ENCODE data around the gene ADAM23. TPM values are rescaled to one million over a fixed set of nuclear protein-coding genes. Genes with fewer than 3 reads are reported as not detected.

ADAM23 gene
- total and polyA plus RNA-seq, 2 experiments from 2014 or later, result 11.8 to 15.9 TPM

DNA sequence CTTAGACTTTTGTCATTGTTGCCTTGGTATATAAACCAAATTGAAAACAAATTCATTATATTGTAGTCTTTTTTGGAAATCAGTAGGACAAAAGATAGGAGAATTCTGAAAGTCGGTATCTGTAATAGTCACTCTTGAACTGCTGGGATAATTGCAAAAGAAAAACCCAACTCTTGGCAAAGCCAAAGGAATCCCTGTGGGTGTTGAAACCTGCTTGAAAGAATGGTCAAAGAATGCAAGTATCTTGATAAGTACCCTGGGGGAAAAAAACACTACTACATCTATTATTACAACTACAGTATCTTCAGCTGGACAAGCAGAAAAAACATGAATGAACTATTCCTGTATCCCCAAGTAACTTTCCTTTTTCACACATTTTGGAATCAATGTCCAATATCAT, 191.7 kb downstream of the ADAM23 start:
- Histone ChIP-seq H3K27ac (ENCODE audit: low read depth) (no peak overlapping the region), H3K4me2 (no peak overlapping the region), H3F3A (replicated peaks; ENCODE audit: low read depth) (no peaks in the 10 kb centered on the region), H2AFZ (no peak overlapping the region), H3K4me3 (no peak overlapping the region), H3K79me2 (replicated peaks; ENCODE audit: insufficient read depth) (no peaks in the 10 kb centered on the region), H3K27me3 (ENCODE audit: insufficient read depth) (peaks cover 10% of the 10 kb centered on the region), H3K4me1 (ENCODE audit: insufficient read depth) (peaks cover 4% of the 10 kb centered on the region), H4K20me1 (replicated peaks; ENCODE audit: insufficient read depth) (no peaks in the 10 kb centered on the region), H3K36me3 (ENCODE audit: insufficient read depth) (no peaks in the 10 kb centered on the region), H3K9me2 (ENCODE audit: insufficient read depth) (no peaks in the 10 kb centered on the region)
- Mint-ChIP-seq H3K27me3 (ENCODE audit: insufficient read depth, low read depth, poor library complexity) (peaks cover 3% of the 10 kb centered on the region), H3K9me3 (no peaks in the 10 kb centered on the region), H3K36me3 (ENCODE audit: low read depth) (no peaks in the 10 kb centered on the region), H3K4me1 (no peaks in the 10 kb centered on the region; the same call in 2 of the 3 replicates), H3K27ac (no peak overlapping the region), H3K4me3 (no peak overlapping the region)
- ATAC-seq (no peak), DNase-seq (ENCODE audit: low spot score) (no peak)
- no peak for TF ChIP-seq STAT1 (IDR thresholded peaks at IDR 0.05; ENCODE audit: unreplicated experiment)
- TF ChIP-seq, protein P1, sequence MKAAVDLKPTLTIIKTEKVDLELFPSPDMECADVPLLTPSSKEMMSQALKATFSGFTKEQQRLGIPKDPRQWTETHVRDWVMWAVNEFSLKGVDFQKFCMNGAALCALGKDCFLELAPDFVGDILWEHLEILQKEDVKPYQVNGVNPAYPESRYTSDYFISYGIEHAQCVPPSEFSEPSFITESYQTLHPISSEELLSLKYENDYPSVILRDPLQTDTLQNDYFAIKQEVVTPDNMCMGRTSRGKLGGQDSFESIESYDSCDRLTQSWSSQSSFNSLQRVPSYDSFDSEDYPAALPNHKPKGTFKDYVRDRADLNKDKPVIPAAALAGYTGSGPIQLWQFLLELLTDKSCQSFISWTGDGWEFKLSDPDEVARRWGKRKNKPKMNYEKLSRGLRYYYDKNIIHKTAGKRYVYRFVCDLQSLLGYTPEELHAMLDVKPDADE (IDR thresholded peaks at IDR 0.05), result no peak
- no peak for TF ChIP-seq NANOG (IDR thresholded peaks at IDR 0.05; ENCODE audit: borderline replicate concordance)

DNA sequence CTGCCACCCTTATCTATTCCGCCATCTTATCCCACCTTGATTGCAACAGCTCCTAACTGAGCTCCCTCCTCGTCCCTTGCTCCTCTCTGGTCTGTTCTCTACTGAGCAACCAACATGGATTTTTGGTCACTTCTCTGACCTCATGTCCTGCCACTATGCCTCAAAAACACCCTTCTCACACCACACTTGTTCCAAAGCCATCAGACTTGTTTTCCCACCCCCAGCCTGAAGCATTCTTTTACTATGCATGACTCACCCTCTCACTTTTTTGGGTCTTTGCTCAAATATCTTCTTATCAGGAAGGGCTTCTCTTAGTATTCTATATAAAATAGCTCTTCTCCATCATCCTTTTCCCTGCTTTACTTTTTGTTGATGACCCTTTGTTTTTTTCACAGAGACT, 196.3 kb downstream of the ADAM23 start:
- Histone ChIP-seq H3K36me3 (ENCODE audit: insufficient read depth) (no peaks in the 10 kb centered on the region), H3K9me2 (ENCODE audit: insufficient read depth) (no peaks in the 10 kb centered on the region), H3F3A (replicated peaks; ENCODE audit: low read depth) (no peaks in the 10 kb centered on the region), H2AFZ (no peak overlapping the region), H3K27ac (ENCODE audit: low read depth) (no peak overlapping the region), H3K4me3 (no peak overlapping the region), H4K20me1 (replicated peaks; ENCODE audit: insufficient read depth) (0 out of 2 replicates have a peak, but pooled peaks cover 4% of the 10 kb centered on the region), H3K4me1 (ENCODE audit: insufficient read depth) (peaks cover 8% of the 10 kb centered on the region), H3K79me2 (replicated peaks; ENCODE audit: insufficient read depth) (no peaks in the 10 kb centered on the region), H3K4me2 (no peak overlapping the region), H3K27me3 (ENCODE audit: insufficient read depth) (peaks cover 55% of the 10 kb centered on the region)
- ATAC-seq (no peak), DNase-seq (ENCODE audit: low spot score) (no peak)
- no peak overlapping the region for H3K27ac Mint-ChIP-seq
- H3K9me3 Mint-ChIP-seq, result no peaks in the 10 kb centered on the region
- peaks cover 2% of the 10 kb centered on the region; the same call in 2 of the 3 replicates for H3K4me1 Mint-ChIP-seq
- no peak overlapping the region for H3K4me3 Mint-ChIP-seq
- H3K36me3 Mint-ChIP-seq (ENCODE audit: low read depth), result no peaks in the 10 kb centered on the region
- H3K27me3 Mint-ChIP-seq (ENCODE audit: insufficient read depth, low read depth, poor library complexity), result peaks cover 2% of the 10 kb centered on the region
- TF ChIP-seq, protein P2, sequence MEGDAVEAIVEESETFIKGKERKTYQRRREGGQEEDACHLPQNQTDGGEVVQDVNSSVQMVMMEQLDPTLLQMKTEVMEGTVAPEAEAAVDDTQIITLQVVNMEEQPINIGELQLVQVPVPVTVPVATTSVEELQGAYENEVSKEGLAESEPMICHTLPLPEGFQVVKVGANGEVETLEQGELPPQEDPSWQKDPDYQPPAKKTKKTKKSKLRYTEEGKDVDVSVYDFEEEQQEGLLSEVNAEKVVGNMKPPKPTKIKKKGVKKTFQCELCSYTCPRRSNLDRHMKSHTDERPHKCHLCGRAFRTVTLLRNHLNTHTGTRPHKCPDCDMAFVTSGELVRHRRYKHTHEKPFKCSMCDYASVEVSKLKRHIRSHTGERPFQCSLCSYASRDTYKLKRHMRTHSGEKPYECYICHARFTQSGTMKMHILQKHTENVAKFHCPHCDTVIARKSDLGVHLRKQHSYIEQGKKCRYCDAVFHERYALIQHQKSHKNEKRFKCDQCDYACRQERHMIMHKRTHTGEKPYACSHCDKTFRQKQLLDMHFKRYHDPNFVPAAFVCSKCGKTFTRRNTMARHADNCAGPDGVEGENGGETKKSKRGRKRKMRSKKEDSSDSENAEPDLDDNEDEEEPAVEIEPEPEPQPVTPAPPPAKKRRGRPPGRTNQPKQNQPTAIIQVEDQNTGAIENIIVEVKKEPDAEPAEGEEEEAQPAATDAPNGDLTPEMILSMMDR (conservative IDR thresholded peaks at IDR 0.05; ENCODE audit: low read depth in 2 of 2), result no peak
- no peak for TF ChIP-seq CREB1 (CRISPR knock-in tag; IDR thresholded peaks at IDR 0.05; ENCODE audit: low read depth)
- no peak for TF ChIP-seq POLR2AphosphoS5 (IDR thresholded peaks at IDR 0.05; ENCODE audit: low read depth)
- TF ChIP-seq JUNB (IDR thresholded peaks at IDR 0.05; ENCODE audit: unreplicated experiment), result no peak
- TF ChIP-seq, protein P3, sequence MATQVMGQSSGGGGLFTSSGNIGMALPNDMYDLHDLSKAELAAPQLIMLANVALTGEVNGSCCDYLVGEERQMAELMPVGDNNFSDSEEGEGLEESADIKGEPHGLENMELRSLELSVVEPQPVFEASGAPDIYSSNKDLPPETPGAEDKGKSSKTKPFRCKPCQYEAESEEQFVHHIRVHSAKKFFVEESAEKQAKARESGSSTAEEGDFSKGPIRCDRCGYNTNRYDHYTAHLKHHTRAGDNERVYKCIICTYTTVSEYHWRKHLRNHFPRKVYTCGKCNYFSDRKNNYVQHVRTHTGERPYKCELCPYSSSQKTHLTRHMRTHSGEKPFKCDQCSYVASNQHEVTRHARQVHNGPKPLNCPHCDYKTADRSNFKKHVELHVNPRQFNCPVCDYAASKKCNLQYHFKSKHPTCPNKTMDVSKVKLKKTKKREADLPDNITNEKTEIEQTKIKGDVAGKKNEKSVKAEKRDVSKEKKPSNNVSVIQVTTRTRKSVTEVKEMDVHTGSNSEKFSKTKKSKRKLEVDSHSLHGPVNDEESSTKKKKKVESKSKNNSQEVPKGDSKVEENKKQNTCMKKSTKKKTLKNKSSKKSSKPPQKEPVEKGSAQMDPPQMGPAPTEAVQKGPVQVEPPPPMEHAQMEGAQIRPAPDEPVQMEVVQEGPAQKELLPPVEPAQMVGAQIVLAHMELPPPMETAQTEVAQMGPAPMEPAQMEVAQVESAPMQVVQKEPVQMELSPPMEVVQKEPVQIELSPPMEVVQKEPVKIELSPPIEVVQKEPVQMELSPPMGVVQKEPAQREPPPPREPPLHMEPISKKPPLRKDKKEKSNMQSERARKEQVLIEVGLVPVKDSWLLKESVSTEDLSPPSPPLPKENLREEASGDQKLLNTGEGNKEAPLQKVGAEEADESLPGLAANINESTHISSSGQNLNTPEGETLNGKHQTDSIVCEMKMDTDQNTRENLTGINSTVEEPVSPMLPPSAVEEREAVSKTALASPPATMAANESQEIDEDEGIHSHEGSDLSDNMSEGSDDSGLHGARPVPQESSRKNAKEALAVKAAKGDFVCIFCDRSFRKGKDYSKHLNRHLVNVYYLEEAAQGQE (IDR thresholded peaks at IDR 0.05; ENCODE audit: unreplicated experiment), result no peak
- TF ChIP-seq, protein P4, sequence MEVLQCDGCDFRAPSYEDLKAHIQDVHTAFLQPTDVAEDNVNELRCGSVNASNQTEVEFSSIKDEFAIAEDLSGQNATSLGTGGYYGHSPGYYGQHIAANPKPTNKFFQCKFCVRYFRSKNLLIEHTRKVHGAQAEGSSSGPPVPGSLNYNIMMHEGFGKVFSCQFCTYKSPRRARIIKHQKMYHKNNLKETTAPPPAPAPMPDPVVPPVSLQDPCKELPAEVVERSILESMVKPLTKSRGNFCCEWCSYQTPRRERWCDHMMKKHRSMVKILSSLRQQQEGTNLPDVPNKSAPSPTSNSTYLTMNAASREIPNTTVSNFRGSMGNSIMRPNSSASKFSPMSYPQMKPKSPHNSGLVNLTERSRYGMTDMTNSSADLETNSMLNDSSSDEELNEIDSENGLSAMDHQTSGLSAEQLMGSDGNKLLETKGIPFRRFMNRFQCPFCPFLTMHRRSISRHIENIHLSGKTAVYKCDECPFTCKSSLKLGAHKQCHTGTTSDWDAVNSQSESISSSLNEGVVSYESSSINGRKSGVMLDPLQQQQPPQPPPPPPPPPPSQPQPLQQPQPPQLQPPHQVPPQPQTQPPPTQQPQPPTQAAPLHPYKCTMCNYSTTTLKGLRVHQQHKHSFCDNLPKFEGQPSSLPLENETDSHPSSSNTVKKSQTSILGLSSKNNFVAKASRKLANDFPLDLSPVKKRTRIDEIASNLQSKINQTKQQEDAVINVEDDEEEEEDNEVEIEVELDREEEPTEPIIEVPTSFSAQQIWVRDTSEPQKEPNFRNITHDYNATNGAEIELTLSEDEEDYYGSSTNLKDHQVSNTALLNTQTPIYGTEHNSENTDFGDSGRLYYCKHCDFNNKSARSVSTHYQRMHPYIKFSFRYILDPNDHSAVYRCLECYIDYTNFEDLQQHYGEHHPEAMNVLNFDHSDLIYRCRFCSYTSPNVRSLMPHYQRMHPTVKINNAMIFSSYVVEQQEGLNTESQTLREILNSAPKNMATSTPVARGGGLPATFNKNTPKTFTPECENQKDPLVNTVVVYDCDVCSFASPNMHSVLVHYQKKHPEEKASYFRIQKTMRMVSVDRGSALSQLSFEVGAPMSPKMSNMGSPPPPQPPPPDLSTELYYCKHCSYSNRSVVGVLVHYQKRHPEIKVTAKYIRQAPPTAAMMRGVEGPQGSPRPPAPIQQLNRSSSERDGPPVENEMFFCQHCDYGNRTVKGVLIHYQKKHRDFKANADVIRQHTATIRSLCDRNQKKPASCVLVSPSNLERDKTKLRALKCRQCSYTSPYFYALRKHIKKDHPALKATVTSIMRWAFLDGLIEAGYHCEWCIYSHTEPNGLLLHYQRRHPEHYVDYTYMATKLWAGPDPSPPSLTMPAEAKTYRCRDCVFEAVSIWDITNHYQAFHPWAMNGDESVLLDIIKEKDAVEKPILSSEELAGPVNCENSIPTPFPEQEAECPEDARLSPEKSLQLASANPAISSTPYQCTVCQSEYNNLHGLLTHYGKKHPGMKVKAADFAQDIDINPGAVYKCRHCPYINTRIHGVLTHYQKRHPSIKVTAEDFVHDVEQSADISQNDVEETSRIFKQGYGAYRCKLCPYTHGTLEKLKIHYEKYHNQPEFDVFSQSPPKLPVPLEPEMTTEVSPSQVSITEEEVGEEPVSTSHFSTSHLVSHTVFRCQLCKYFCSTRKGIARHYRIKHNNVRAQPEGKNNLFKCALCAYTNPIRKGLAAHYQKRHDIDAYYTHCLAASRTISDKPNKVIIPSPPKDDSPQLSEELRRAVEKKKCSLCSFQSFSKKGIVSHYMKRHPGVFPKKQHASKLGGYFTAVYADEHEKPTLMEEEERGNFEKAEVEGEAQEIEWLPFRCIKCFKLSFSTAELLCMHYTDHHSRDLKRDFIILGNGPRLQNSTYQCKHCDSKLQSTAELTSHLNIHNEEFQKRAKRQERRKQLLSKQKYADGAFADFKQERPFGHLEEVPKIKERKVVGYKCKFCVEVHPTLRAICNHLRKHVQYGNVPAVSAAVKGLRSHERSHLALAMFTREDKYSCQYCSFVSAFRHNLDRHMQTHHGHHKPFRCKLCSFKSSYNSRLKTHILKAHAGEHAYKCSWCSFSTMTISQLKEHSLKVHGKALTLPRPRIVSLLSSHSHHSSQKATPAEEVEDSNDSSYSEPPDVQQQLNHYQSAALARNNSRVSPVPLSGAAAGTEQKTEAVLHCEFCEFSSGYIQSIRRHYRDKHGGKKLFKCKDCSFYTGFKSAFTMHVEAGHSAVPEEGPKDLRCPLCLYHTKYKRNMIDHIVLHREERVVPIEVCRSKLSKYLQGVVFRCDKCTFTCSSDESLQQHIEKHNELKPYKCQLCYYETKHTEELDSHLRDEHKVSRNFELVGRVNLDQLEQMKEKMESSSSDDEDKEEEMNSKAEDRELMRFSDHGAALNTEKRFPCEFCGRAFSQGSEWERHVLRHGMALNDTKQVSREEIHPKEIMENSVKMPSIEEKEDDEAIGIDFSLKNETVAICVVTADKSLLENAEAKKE (CRISPR knock-in tag; IDR thresholded peaks at IDR 0.05), result no peak
- TF ChIP-seq ZNF331 (CRISPR knock-in tag; IDR thresholded peaks at IDR 0.05; ENCODE audit: low read depth), result no peak
- no peak for TF ChIP-seq NANOG (IDR thresholded peaks at IDR 0.05; ENCODE audit: borderline replicate concordance)

Data from GM23338 (cell line).